ENCODE measurements around the gene CPSF4. TPM values are rescaled to one million over a fixed set of nuclear protein-coding genes. Genes with fewer than 3 reads are reported as not detected.

Gene CPSF4
- total and polyA plus RNA-seq, 8 donors = 4.5 to 43.8 (median 27.2) TPM

- 90 to 91% (median 91%) methylated on average over 8 to 29 of the region's 29 CpGs for WGBS, 5 donors
- Histone ChIP-seq H3K4me3 (no peak overlapping the region), H3K27ac (no peak overlapping the region), H3K4me1 (peaks cover 0 to 9% (median 0%) of the 10 kb centered on the region in 4 donors), H3K27me3 (no peaks in the 10 kb centered on the region), H3K36me3 (peaks cover 76 to 99% (median 95%) of the 10 kb centered on the region in 4 donors), H3K9me3 (no peaks in the 10 kb centered on the region)
- DNase-seq = no peak
- no peak for TF ChIP-seq CTCF (IDR thresholded peaks at IDR 0.05)
- TF ChIP-seq EP300 (IDR thresholded peaks at IDR 0.05) = no peak
- intact Hi-C loops (cut with DNase I; ENCODE audit: low total_unique reads) = no loop called here
These were observed 19.3 kb upstream of the CPSF4 start for GRCh38 chr7:99419323-99420021.

GRCh38 chr7:99420213-99420612 is 18.5 kb upstream of the CPSF4 start:
- intact Hi-C loops (cut with DNase I; ENCODE audit: low total_unique reads) = no loop called here
- WGBS, 5 donors = 84 to 93% (median 89%) methylated on average over 4 to 5 of the region's 5 CpGs
- no peak overlapping the region for H3K27ac ChIP-seq
- peaks cover 0 to 8% (median 0%) of the 10 kb centered on the region in 4 donors for H3K4me1 ChIP-seq
- no peak overlapping the region for H3K4me3 ChIP-seq
- no peak for DNase-seq
- TF ChIP-seq POLR2AphosphoS5 (IDR thresholded peaks at IDR 0.05) (no peak), POLR2A (IDR thresholded peaks at IDR 0.05) (no peak), EP300 (IDR thresholded peaks at IDR 0.05) (no peak), CTCF (IDR thresholded peaks at IDR 0.05) (no peak)
- no peaks in the 10 kb centered on the region for H3K27me3 ChIP-seq
- no peaks in the 10 kb centered on the region for H3K9me3 ChIP-seq
- H3K36me3 ChIP-seq = peaks cover 75 to 99% (median 95%) of the 10 kb centered on the region in 4 donors

- no peak overlapping the region for H3K27ac ChIP-seq
- H3K36me3 ChIP-seq = peaks cover 72 to 99% (median 95%) of the 10 kb centered on the region in 4 donors
- H3K4me1 ChIP-seq = peaks cover 0 to under 1% (median 0%) of the 10 kb centered on the region in 4 donors
- TF ChIP-seq EP300 (IDR thresholded peaks at IDR 0.05) (no peak), POLR2A (IDR thresholded peaks at IDR 0.05) (no peak), POLR2AphosphoS5 (IDR thresholded peaks at IDR 0.05) (no peak), CTCF (IDR thresholded peaks at IDR 0.05) (no peak)
- no peak for DNase-seq
- WGBS, 5 donors = 83 to 90% (median 85%) methylated on average over 7 of the region's 7 CpGs
- no peaks in the 10 kb centered on the region for H3K9me3 ChIP-seq
- no peaks in the 10 kb centered on the region for H3K27me3 ChIP-seq
- H3K4me3 ChIP-seq = no peak overlapping the region
- intact Hi-C loops (cut with DNase I; ENCODE audit: low total_unique reads) = no loop called here
These were observed 17.8 kb upstream of the CPSF4 start for GRCh38 chr7:99420986-99421385.

GRCh38 chr7:99422186-99422585 is 16.6 kb upstream of the CPSF4 start:
- TF ChIP-seq POLR2AphosphoS5 (IDR thresholded peaks at IDR 0.05) = no peak
- TF ChIP-seq CTCF (IDR thresholded peaks at IDR 0.05) = no peak
- TF ChIP-seq POLR2A (IDR thresholded peaks at IDR 0.05) = no peak
- no peak for TF ChIP-seq EP300 (IDR thresholded peaks at IDR 0.05)
- WGBS, 5 donors = 84 to 95% (median 89%) methylated on average over 7 to 11 of the region's 11 CpGs
- Histone ChIP-seq H3K9me3 (no peaks in the 10 kb centered on the region), H3K27me3 (no peaks in the 10 kb centered on the region), H3K4me3 (no peak overlapping the region), H3K27ac (no peak overlapping the region), H3K4me1 (no peaks in the 10 kb centered on the region), H3K36me3 (peaks cover 60 to 91% (median 90%) of the 10 kb centered on the region in 4 donors)
- intact Hi-C loops (cut with DNase I; ENCODE audit: low total_unique reads) = no loop called here
- DNase-seq = no peak

All from stomach (tissue), 9 donors.